Testis (tissue), 5 donors: ENCODE measurements around the gene TPMT. TPM values are rescaled to one million over a fixed set of nuclear protein-coding genes. Genes with fewer than 3 reads are reported as not detected.

ENCODE experiments used
- DNase-seq: peaks from one replicate; pipeline ENCODE4 v3.0.0-alpha.2; 2019
- H3K27ac ChIP-seq, 2 donors: fragments of 200-600 bp; sonication (generic); one replicate each; pipeline ENCODE4 v1.5.1; 2019
- H3K27me3 ChIP-seq: fragments of 200-600 bp; sonication (generic); one replicate; pipeline ENCODE4 v1.5.1; 2019
- H3K36me3 ChIP-seq: fragments of 200-600 bp; sonication (generic); one replicate; pipeline ENCODE4 v1.5.1; 2017; ENCODE audit warnings: low read depth; ENCODE audit errors: missing control alignments
- H3K4me1 ChIP-seq: fragments of 200-600 bp; sonication (generic); one replicate; pipeline ENCODE4 v1.5.1; 2019
- H3K4me3 ChIP-seq, 2 donors: fragments of 200-600 bp; sonication (generic); one replicate each; pipeline ENCODE4 v1.5.1; 2017 to 2019
- H3K9me3 ChIP-seq: fragments of 200-600 bp; sonication (generic); one replicate; pipeline ENCODE4 v1.5.1; 2017
- CTCF ChIP-seq, 3 experiments: fragments of 450-650 bp in 2 of 3; fragments of 200-600 bp in 1 of 3; sonication (generic) in 1 of 3; IDR thresholded peaks; one replicate each; pipeline ENCODE4 v1.5.1; 2016 to 2019; ENCODE audit warnings: antibody characterized with exemption in 3 of 3, mild to moderate bottlenecking in 2 of 3, moderate library complexity in 1 of 3
- POLR2A ChIP-seq: fragments of 450-650 bp; IDR thresholded peaks from one replicate; pipeline ENCODE4 v1.6.1; 2017; ENCODE audit warnings: antibody characterized with exemption, mild to moderate bottlenecking, moderate library complexity
- WGBS, 2 donors: methylation state at CpG; one replicate each; pipeline ENCODE4 v1.1.5; 2018; 5-methylcytosine and 5-hydroxymethylcytosine counted together
- intact Hi-C: fragments of 100-400 bp; cut with DNase I; formaldehyde crosslinking; loops from one replicate; pipeline ENCODE4 v1.15.1; 2023; ENCODE audit warnings: low total_unique reads
- long read RNA-seq, 2 donors: transcript quantifications; one replicate each; lab custom pipeline, GENCODE V29; 2026
- polyA plus RNA-seq: library from polyadenylated mRNA; stranded (reverse); fragments of 350-450 nt; fragmentation: Illumina TruSeq; extraction: RNeasy Lipid Tissue Mini Kit (QIAGEN cat#74804); gene quantifications from one replicate; pipeline ENCODE4 v1.2.3, GENCODE V29; 2014; ENCODE audit warnings: low read depth, low replicate concordance; ENCODE audit not compliant: insufficient read depth
- total RNA-seq, 2 donors: library from RNA; depleted of rRNA; stranded (reverse); fragments of >200 nt; gene quantifications; one replicate each; pipeline ENCODE4 v1.2.3, GENCODE V29; 2016

The TPMT gene
- total RNA-seq (10 to 100 TPM; 18.3 to 21.0 TPM), polyA plus RNA-seq (14.6 TPM)
- long read RNA-seq, donor 1, transcript TPMT-201 (9 exons, 3,181 nt) = major isoform, 8 of 8 reads
- long read RNA-seq, donor 1, partial matches to known transcripts = 0 of 8 reads
- long read RNA-seq, donor 1, other reads (novel, unspliced or antisense) = 0 of 8 reads
- long read RNA-seq, donor 2, partial matches to known transcripts = 0 of 1 reads
- long read RNA-seq, donor 2, other reads (novel, unspliced or antisense) = 0 of 1 reads

- intact Hi-C loops = no loop called here
- H3K9me3 ChIP-seq = no peaks in the 10 kb centered on the region
- H3K27me3 ChIP-seq = no peaks in the 10 kb centered on the region
- 0% methylated on average over 30 to 34 of the region's 34 CpGs for WGBS, 2 donors
- peak within 1 kb of the TSS; percentile 69 to 85 for H3K27ac ChIP-seq
- TF ChIP-seq CTCF (IDR thresholded peaks at IDR 0.05) (no peak), POLR2A (peak; percentile 54)
- H3K4me1 ChIP-seq = peaks cover 16% of the 10 kb centered on the region
- H3K4me3 ChIP-seq = peak within 1 kb of the TSS; percentile 80 to 85
- H3K36me3 ChIP-seq = no peaks in the 10 kb centered on the region
- DNase-seq = no peak
Observed at GRCh38 chr6:18154507-18155149, at the start of gene TPMT. TSS of gene TPMT (minus strand) at chr6:18155077. CDS start at chr6:18149127, 5,950 bp downstream.

- Histone ChIP-seq H3K4me1 (no peaks in the 10 kb centered on the region), H3K27ac (no peak overlapping the region), H3K27me3 (no peaks in the 10 kb centered on the region), H3K36me3 (no peaks in the 10 kb centered on the region), H3K4me3 (no peak overlapping the region), H3K9me3 (no peaks in the 10 kb centered on the region)
- no peak for TF ChIP-seq CTCF (IDR thresholded peaks at IDR 0.05)
- 94 to 95% methylated on average over 6 of the region's 6 CpGs for WGBS, 2 donors
- no peak for DNase-seq
- intact Hi-C loops = no loop called here
Observed at GRCh38 chr6:18203786-18204185, 48.9 kb upstream of the TPMT start.

GRCh38 chr6:18192026-18192425, 37.1 kb upstream of the TPMT start:
- Histone ChIP-seq H3K27me3 (no peaks in the 10 kb centered on the region), H3K9me3 (no peaks in the 10 kb centered on the region), H3K4me3 (no peak overlapping the region), H3K36me3 (no peaks in the 10 kb centered on the region), H3K4me1 (no peaks in the 10 kb centered on the region), H3K27ac (no peak overlapping the region)
- intact Hi-C loops = no loop called here
- WGBS, 2 donors = 93 to 94% methylated on average over 3 of the region's 3 CpGs
- DNase-seq = no peak
- TF ChIP-seq CTCF (IDR thresholded peaks at IDR 0.05) = no peak
- TF ChIP-seq POLR2A = no peak

GRCh38 chr6:18189196-18189595, 34.3 kb upstream of the TPMT start:
- no peak for DNase-seq
- no peak overlapping the region for H3K4me3 ChIP-seq
- peaks cover 10% of the 10 kb centered on the region for H3K4me1 ChIP-seq
- TF ChIP-seq CTCF (IDR thresholded peaks at IDR 0.05) = no peak
- no peak for TF ChIP-seq POLR2A
- H3K27me3 ChIP-seq = no peaks in the 10 kb centered on the region
- H3K9me3 ChIP-seq = no peaks in the 10 kb centered on the region
- no peaks in the 10 kb centered on the region for H3K36me3 ChIP-seq
- intact Hi-C loops = no loop called here
- H3K27ac ChIP-seq = no peak overlapping the region
- 91 to 92% methylated on average over 2 of the region's 2 CpGs for WGBS, 2 donors
